Measurements from ENCODE around the gene DENND10.
"Not testable (repeated sequence)": the region's sequence is repeated elsewhere in the genome, so short reads cannot be mapped to it uniquely, and the experiment has no call there.

DENND10 gene

GRCh38 chr10:119098576-119098975, 5.3 kb upstream of the DENND10 start:
- no peak for DNase-seq (ENCODE audit: low read depth in 3 of 3)

- no peak for DNase-seq (ENCODE audit: low read depth in 3 of 3)
These were observed 3.3 kb upstream of the DENND10 start for GRCh38 chr10:119100434-119101238.

- DNase-seq (ENCODE audit: low read depth in 3 of 3), result no peak
These were observed 2.4 kb upstream of the DENND10 start for GRCh38 chr10:119101366-119102098.

- no peak for DNase-seq (ENCODE audit: low read depth in 3 of 3)
These were observed 541 bp upstream of the DENND10 start for GRCh38 chr10:119103241-119103902.

- DNase-seq (ENCODE audit: low read depth in 3 of 3), result no peak
These were observed 722 bp downstream of the DENND10 start for GRCh38 chr10:119104654-119105015.

GRCh38 chr10:119105155-119105554, 1.2 kb downstream of the DENND10 start:
- no peak for DNase-seq (ENCODE audit: low read depth in 3 of 3)

GRCh38 chr10:119105899-119106298, 2.0 kb downstream of the DENND10 start:
- DNase-seq (ENCODE audit: low read depth in 3 of 3), result not testable (repeated sequence)

GRCh38 chr10:119107106-119107505, 3.2 kb downstream of the DENND10 start:
- not testable (repeated sequence) for DNase-seq (ENCODE audit: low read depth in 3 of 3)

- DNase-seq (ENCODE audit: low read depth in 3 of 3), result not testable (repeated sequence)
These were observed 3.9 kb downstream of the DENND10 start for GRCh38 chr10:119107771-119108170.

GRCh38 chr10:119112056-119112455, 8.1 kb downstream of the DENND10 start:
- no peak for DNase-seq (ENCODE audit: low read depth in 3 of 3)

- DNase-seq (ENCODE audit: low read depth in 3 of 3), result no peak
These were observed 10.1 kb downstream of the DENND10 start for GRCh38 chr10:119113751-119114732.

- no peak for DNase-seq (ENCODE audit: low read depth in 3 of 3)
These were observed 12.0 kb downstream of the DENND10 start for GRCh38 chr10:119115926-119116325.

GRCh38 chr10:119116326-119116951, 12.5 kb downstream of the DENND10 start:
- no peak for DNase-seq (ENCODE audit: low read depth in 3 of 3)

- no peak for DNase-seq (ENCODE audit: low read depth in 3 of 3)
These were observed 14.3 kb downstream of the DENND10 start for GRCh38 chr10:119118231-119118630.

- DNase-seq (ENCODE audit: low read depth in 3 of 3), result no peak
These were observed 15.5 kb downstream of the DENND10 start for GRCh38 chr10:119119400-119119799.

- DNase-seq (ENCODE audit: low read depth in 3 of 3), result no peak
These were observed 16.5 kb downstream of the DENND10 start for GRCh38 chr10:119120413-119120867.

GRCh38 chr10:119120875-119121274, 17.0 kb downstream of the DENND10 start:
- no peak for DNase-seq (ENCODE audit: low read depth in 3 of 3)

- no peak for DNase-seq (ENCODE audit: low read depth in 3 of 3)
These were observed 22.0 kb downstream of the DENND10 start for GRCh38 chr10:119125942-119126341.

- DNase-seq (ENCODE audit: low read depth in 3 of 3), result no peak
These were observed 25.8 kb downstream of the DENND10 start for GRCh38 chr10:119129721-119130120.

GRCh38 chr10:119131512-119132240, 27.8 kb downstream of the DENND10 start:
- peak in 1 of 3 experiments; percentile 17 for DNase-seq (ENCODE audit: low read depth in 3 of 3)

Measured in stimulated activated CD4-positive, alpha-beta T cell treated with anti-CD3 and anti-CD28 coated beads, TNF-alpha, amount 100 ng/mL, for 4 hours (primary cell).